K562 (cell line): ENCODE data around the gene ATP6V0D1. TPM values are rescaled to one million over a fixed set of nuclear protein-coding genes. Genes with fewer than 3 reads are reported as not detected.

Experiments
- BCOR ChIP-seq: fragments of 450-650 bp; IDR thresholded peaks from 2 replicates; pipeline ENCODE4 v1.6.1; 2016
- CHCHD3 ChIP-seq: fragments of 250-450 bp; sonication (Bioruptor Pico); IDR thresholded peaks from 2 replicates; pipeline ENCODE4 v2.1.2; 2022; ENCODE audit warnings: mild to moderate bottlenecking
- ELF1 ChIP-seq: fragments of 200-800 bp; sonication (Bioruptor generic); IDR thresholded peaks from 2 replicates; pipeline ENCODE4 v1.6.1; 2016; ENCODE audit warnings: missing genetic modification characterization, missing compliant biosample characterization
- MEIS2 ChIP-seq: fragments of 450-650 bp; IDR thresholded peaks from 2 replicates; pipeline ENCODE4 v1.6.1; 2014; ENCODE audit warnings: mild to moderate bottlenecking; ENCODE audit not compliant: partially characterized antibody
- POLR2A ChIP-seq: fragments of 450-650 bp; conservative IDR thresholded peaks from 2 replicates; pipeline ENCODE4 v1.6.1; 2016
- PRMT5 ChIP-seq: sonication (generic); formaldehyde crosslinking; IDR thresholded peaks from 2 replicates; pipeline ENCODE4 v1.5.0; 2020; ENCODE audit warnings: missing genetic modification reagents
- SIX5 ChIP-seq, 2 experiments: IDR thresholded peaks; 2 replicates each; pipeline ENCODE4 v1.6.1; 2011; ENCODE audit warnings: low read length in 2 of 2, borderline replicate concordance in 1 of 2, low read depth in 1 of 2, mild to moderate bottlenecking in 1 of 2, moderate library complexity in 1 of 2; ENCODE audit not compliant: insufficient read depth in 1 of 2
- SMARCA4 ChIP-seq: fragments of 450-650 bp; IDR thresholded peaks from 2 replicates; pipeline ENCODE4 v1.6.1; 2016
- SMARCE1 ChIP-seq: fragments of 450-650 bp; IDR thresholded peaks from 2 replicates; pipeline ENCODE4 v1.7.1; 2016; ENCODE audit warnings: mild to moderate bottlenecking
- TCF7 ChIP-seq: sonication (generic); IDR thresholded peaks from 2 replicates; pipeline ENCODE4 v1.6.1; 2016; ENCODE audit warnings: antibody characterized with exemption, borderline replicate concordance
- THRB ChIP-seq: fragments of 450-650 bp; formaldehyde crosslinking; conservative IDR thresholded peaks from 2 replicates; pipeline ENCODE4 v1.4.0; 2022; ENCODE audit warnings: mild to moderate bottlenecking, missing genetic modification characterization
- UBTF ChIP-seq, 2 experiments: IDR thresholded peaks; 2 replicates each; pipeline ENCODE4 v1.6.1; 2012; ENCODE audit warnings: improper control_type of control experiment in 2 of 2, low read depth in 2 of 2, low read length in 2 of 2, borderline replicate concordance in 1 of 2
- ZNF280A ChIP-seq: fragments of 450-650 bp; IDR thresholded peaks from 2 replicates; pipeline ENCODE4 v1.6.1; 2018; ENCODE audit warnings: mild to moderate bottlenecking, low read depth; ENCODE audit not compliant: partially characterized antibody
- ZNF436 ChIP-seq: fragments of 250-450, 450-650 bp; sonication (Bioruptor Pico); formaldehyde crosslinking; IDR thresholded peaks from 2 replicates; pipeline ENCODE4 v1.7.0; 2020; ENCODE audit warnings: mild to moderate bottlenecking
- polyA plus RNA-seq, 8 experiments: library from polyadenylated mRNA; depleted of rRNA in 4 of 8; stranded (reverse) in 5 of 8; unstranded in 3 of 8; fragments of >200 nt; fragmentation: Nextera tagmentation in 2 of 8; fragmentation: Illumina TruSeq in 1 of 8; extraction: Ambion mirVana in 2 of 8; extraction: Trizol in 1 of 8; gene quantifications; 2 replicates each; pipeline versions ENCODE4 v1.2.1 to v1.2.3, GENCODE V29; 2011 to 2014; ENCODE audit warnings: inconsistent platforms in 1 of 8, missing spikeins in 1 of 8
- total RNA-seq, 7 experiments: library from RNA; depleted of rRNA in 6 of 7; stranded (reverse); fragments of >200 nt in 6 of 7; fragmentation: Illumina TruSeq in 2 of 7; extraction: Trizol in 2 of 7; gene quantifications; 2 replicates each; pipeline versions ENCODE4 v1.2.1 to v1.2.3, GENCODE V29; 2011 to 2021; ENCODE audit warnings: low replicate concordance in 1 of 7
- TF ChIP-seq, protein P1 (sequence below): fragments of 250-450 bp; sonication (Bioruptor Pico); IDR thresholded peaks from 2 replicates; pipeline ENCODE4 v1.4.0; 2020
- TF ChIP-seq, protein P2 (sequence below): fragments of 250-450 bp; sonication (Bioruptor Pico); IDR thresholded peaks from 2 replicates; pipeline ENCODE4 v1.8.0; 2021; ENCODE audit warnings: mild to moderate bottlenecking, moderate library complexity

ATP6V0D1 gene
- total and polyA plus RNA-seq, 9 of the 15 experiments (the other 6 are each of a cell fraction or from before 2014, with no cell fraction given): 23.2 to 69.7 (median 45.6) TPM

- TF ChIP-seq, protein P1, sequence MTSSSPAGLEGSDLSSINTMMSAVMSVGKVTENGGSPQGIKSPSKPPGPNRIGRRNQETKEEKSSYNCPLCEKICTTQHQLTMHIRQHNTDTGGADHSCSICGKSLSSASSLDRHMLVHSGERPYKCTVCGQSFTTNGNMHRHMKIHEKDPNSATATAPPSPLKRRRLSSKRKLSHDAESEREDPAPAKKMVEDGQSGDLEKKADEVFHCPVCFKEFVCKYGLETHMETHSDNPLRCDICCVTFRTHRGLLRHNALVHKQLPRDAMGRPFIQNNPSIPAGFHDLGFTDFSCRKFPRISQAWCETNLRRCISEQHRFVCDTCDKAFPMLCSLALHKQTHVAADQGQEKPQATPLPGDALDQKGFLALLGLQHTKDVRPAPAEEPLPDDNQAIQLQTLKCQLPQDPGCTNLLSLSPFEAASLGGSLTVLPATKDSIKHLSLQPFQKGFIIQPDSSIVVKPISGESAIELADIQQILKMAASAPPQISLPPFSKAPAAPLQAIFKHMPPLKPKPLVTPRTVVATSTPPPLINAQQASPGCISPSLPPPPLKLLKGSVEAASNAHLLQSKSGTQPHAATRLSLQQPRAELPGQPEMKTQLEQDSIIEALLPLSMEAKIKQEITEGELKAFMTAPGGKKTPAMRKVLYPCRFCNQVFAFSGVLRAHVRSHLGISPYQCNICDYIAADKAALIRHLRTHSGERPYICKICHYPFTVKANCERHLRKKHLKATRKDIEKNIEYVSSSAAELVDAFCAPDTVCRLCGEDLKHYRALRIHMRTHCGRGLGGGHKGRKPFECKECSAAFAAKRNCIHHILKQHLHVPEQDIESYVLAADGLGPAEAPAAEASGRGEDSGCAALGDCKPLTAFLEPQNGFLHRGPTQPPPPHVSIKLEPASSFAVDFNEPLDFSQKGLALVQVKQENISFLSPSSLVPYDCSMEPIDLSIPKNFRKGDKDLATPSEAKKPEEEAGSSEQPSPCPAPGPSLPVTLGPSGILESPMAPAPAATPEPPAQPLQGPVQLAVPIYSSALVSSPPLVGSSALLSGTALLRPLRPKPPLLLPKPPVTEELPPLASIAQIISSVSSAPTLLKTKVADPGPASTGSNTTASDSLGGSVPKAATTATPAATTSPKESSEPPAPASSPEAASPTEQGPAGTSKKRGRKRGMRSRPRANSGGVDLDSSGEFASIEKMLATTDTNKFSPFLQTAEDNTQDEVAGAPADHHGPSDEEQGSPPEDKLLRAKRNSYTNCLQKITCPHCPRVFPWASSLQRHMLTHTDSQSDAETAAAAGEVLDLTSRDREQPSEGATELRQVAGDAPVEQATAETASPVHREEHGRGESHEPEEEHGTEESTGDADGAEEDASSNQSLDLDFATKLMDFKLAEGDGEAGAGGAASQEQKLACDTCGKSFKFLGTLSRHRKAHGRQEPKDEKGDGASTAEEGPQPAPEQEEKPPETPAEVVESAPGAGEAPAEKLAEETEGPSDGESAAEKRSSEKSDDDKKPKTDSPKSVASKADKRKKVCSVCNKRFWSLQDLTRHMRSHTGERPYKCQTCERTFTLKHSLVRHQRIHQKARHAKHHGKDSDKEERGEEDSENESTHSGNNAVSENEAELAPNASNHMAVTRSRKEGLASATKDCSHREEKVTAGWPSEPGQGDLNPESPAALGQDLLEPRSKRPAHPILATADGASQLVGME (CRISPR knock-in tag): no peak
- TF ChIP-seq SMARCA4: peak; percentile 70
- no peak for TF ChIP-seq BCOR
- no peak for TF ChIP-seq ZNF280A
- TF ChIP-seq POLR2A: no peak
- no peak for TF ChIP-seq ZNF436
- no peak for TF ChIP-seq SIX5 (IDR thresholded peaks at IDR 0.05; ENCODE audit: borderline replicate concordance in 1 of 2, insufficient read depth in 1 of 2, low read depth in 1 of 2, low read length in 2 of 2)
- no peak for TF ChIP-seq CHCHD3 (CRISPR knock-in tag)
- TF ChIP-seq SMARCE1: peak; percentile 86; the same call in 1 of the 2 replicates
- no peak for TF ChIP-seq UBTF (IDR thresholded peaks at IDR 0.05; ENCODE audit: borderline replicate concordance in 1 of 2, low read depth in 2 of 2, low read length in 2 of 2)
- no peak for TF ChIP-seq THRB (CRISPR knock-in tag)
- TF ChIP-seq TCF7: peak; percentile 84; the same call in 1 of the 2 replicates
- no peak for TF ChIP-seq PRMT5 (CRISPR knock-in tag)
- TF ChIP-seq MEIS2: no peak
- TF ChIP-seq ELF1 (tag): no peak
- TF ChIP-seq, protein P2, sequence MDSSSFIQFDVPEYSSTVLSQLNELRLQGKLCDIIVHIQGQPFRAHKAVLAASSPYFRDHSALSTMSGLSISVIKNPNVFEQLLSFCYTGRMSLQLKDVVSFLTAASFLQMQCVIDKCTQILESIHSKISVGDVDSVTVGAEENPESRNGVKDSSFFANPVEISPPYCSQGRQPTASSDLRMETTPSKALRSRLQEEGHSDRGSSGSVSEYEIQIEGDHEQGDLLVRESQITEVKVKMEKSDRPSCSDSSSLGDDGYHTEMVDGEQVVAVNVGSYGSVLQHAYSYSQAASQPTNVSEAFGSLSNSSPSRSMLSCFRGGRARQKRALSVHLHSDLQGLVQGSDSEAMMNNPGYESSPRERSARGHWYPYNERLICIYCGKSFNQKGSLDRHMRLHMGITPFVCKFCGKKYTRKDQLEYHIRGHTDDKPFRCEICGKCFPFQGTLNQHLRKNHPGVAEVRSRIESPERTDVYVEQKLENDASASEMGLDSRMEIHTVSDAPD (CRISPR knock-in tag): no peak
Measured at GRCh38 chr16:67526149-67526791, 45.3 kb upstream of the ATP6V0D1 start (continued).
